ENCODE data around the gene RBFOX1.

RBFOX1 gene

DNA sequence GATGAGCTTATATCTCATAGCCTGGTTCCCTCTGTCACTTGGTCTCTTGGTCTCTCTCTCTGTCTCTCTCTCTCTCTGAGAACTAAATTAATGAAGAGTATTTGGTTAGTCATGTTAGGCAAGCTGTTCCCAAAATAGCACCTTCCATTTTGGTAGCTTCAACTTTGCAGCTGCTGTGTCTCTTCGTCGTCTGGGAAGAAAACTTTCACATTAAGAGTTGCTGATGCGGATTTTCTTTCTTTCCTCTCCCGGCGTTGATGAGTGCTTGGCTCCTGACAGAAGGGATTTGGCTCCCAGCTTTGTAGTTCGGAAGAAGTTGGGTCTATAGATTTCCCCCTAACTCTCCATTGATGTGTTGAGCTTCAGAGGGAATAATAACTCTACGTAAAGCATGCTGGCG lies at the start of gene RBFOX1:
Gene RBFOX1, plus strand, starts transcription at position 235 of the 400 bp plus-strand sequence.
- no peak for DNase-seq (ENCODE audit: low read depth in 1 of 2, low spot score in 1 of 2)

DNA sequence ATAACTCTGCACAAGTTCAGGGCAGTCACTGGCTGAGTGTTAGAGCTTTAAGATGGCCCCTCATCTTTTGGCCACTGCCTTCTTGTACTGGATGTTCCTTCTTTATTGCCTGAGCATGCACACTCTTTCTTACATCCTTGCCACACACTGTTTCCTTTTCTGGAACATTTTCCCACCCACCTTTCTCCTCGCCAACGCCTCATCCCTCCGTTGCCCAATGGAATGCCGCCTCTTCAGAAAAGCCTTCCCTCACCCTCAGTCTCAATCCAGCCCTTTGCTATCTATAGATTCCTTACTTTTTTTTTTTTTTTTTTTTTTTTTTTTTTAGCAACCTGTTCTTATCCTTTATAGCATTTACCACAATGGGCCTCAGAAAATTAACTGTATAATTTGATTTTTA lies 47.9 kb upstream of the RBFOX1 start:
- DNase-seq (ENCODE audit: low read depth in 1 of 2, low spot score in 1 of 2), result no peak

DNA sequence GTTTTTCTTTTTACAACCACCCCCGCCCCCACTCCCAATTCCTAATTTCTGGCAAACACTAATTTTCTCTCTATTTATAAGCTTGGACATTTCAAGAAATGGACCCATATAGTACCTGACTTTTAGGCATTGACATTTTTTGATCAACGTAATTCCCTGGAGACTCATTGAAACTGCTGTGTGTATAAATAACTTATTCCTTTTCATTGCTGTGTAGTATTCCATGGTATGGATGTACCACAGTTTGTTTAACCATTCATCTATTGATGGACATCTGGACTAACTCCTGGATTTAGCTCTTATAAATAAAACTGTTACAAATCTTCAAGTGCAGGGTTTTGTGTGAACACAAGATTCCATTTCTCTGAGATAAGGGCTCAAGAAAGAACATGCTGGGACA lies 47.1 kb upstream of the RBFOX1 start:
- no peak for DNase-seq (ENCODE audit: low read depth in 1 of 2, low spot score in 1 of 2)

DNA sequence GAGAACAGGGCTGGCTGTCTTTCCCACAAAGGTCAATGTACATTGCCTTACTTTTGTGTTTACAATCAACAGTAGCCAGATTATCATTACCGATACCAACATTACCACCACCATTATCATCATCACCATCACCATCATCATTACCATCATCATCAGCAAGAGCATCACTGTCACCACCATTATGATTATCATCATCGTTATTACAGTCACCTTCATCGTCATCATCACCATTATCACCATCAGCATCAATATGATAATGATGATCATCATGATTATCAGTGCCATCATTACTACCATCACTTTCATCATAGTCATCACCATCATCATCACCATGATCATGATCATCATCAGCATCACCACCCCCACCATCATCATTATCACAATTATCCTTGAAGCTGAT lies 43.3 kb upstream of the RBFOX1 start:
- no peak for DNase-seq (ENCODE audit: low read depth in 1 of 2, low spot score in 1 of 2)

DNA sequence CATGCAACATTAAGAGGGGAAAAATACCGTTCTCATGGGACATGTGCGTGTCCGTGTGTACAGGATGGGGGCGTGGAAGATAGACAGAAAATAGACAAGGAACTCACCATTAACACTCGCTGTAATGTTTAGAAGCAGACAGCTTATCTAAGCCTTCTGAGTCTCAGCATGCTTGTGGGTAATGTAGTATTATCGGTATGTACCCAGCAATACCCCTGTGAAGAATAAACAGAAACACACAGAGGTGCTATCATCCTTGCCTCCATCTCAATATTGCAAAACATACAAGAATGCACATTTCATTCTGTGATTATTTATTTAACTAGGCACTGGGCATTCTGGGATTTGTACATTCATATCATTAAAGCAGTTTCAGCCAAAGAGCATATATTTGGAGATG lies 42.0 kb upstream of the RBFOX1 start:
- no peak for DNase-seq (ENCODE audit: low read depth in 1 of 2, low spot score in 1 of 2)

DNA sequence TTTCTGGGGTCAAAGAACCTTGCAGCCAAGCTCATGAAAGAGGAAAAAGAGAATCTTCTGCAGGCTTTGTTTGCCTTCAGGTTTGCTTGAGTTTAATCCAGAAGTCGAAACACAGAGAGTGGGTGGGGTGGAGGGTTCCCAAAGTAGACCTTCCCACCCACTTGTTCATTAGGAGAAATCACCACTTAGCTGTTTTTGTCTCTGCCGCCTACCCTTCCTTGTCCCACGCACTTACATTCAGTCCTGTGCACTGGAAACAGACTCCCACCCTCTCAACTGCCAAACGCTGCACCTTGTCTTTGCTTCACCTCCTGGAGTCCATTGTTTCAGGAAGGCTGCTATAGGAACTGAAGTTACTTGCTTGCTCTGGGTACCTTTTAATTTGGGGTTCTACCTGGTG lies 38.6 kb upstream of the RBFOX1 start:
- DNase-seq (ENCODE audit: low read depth in 1 of 2, low spot score in 1 of 2), result no peak

DNA sequence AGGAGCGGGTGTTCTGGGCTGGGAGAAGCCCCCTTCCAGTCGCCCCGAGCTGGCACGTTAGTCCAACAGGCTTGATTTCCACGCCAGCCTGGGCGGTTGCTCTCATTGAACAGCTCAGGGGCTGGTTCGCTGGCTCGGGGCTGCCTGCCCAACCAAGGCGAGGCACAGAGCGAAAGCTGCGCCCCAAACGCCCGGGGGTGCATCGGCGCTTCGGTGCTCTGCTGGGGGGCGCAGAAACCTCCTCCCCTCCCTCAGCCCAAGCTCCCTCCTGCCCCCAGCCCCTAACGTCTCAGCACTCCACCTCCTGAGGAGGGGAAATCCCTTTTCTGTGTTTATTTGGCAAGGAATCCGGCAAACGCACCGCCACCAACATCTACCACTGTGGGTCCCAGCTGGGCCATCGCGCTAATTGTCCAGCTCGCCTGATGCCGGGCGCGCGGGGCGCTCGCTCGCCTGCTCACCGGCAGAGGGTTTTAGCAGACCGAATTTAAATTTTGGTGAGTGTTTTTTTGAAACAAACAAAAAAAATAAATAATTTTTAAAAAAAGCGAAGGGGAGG lies 29.5 kb upstream of the RBFOX1 start:
- DNase-seq (ENCODE audit: low read depth in 1 of 2, low spot score in 1 of 2), result no peak

DNA sequence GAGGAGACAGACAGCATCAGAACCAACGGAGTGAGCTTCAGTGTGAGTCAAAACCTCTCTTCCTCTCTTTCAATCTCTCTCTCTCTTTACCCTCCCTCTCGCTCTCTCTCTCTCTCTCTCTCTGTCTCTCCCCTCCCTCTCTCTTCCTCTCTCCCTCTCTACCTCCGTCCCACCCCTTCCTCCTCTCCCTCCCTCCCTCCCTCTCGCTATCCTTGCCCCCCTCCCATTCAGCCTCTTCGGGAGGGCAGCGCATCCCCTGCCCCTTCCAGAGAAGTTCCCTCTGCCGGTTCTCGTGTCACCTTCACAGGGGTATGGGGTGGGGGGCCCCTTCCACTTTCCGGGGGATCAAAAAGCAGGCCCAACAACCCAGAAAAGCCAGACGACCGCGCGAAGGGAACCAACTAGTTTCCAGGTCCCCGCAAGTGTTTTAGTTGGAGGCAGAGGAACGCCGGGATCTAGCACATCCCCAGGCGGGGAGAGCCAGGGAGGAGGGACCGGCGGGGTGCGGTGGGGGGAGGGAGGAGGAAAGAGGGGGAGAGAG lies 28.9 kb upstream of the RBFOX1 start:
- DNase-seq (ENCODE audit: low read depth in 1 of 2, low spot score in 1 of 2), result no peak

DNA sequence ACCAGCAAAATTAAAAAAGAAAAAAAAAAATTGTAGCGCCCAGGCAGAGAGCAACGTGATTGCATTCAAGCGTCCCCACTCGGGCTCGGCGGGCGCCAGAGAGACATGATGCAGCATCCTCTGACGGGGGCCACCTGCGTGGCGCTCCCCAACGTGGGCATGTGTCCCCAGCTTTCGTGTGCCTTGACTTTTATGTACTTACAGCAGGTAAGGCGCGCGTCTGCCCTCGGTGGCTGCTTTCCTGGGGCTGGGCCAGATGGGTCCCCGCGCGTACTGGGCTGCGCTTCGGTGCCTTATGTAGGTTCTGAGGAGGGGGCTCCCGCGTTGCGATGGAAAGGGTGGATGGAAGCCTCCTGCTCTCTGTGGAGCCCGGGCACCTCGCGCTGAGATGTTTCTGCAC lies 28.4 kb upstream of the RBFOX1 start:
- DNase-seq (ENCODE audit: low read depth in 1 of 2, low spot score in 1 of 2), result no peak

DNA sequence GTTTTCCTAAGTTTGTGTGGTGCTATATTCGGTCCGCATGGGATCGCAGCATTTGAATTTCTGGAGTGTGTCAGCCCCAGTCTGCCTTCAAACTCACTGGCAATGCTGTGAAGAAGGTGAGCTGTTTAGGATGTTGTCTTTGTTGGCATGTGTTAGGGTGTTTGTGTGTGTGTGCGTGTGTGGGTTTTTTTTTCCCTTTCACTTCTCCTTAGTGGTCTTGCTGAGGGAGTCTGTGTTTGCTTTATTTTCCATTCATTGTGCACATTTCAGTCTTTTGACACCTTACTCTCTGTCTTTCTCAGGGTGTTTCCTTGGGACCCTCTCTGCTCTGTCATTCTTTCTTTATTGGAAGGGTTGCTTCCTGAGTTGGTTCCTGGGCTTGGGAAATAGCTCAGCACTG lies 27.7 kb upstream of the RBFOX1 start:
- DNase-seq (ENCODE audit: low read depth in 1 of 2, low spot score in 1 of 2), result no peak

DNA sequence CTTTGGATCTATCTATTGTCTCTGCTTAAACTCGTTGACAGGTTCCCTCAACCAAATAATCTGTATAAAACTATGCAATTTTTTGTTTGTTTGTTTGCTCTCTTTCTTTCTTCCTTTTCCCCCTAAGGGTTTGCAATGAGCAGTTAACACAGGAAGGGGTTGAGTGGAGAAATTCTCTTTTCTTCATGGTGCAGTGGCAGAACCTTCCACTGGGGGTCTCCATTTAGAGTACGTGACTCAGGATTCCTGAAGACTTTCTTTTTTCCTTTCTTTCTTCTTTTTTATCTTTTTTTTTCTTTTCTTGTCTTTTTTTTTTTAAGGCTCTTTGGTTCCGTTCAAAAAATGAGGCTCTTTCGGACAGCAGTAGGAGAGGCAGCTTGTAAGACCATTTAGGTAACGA lies 19.5 kb upstream of the RBFOX1 start:
- DNase-seq (ENCODE audit: low read depth in 1 of 2, low spot score in 1 of 2), result no peak

DNA sequence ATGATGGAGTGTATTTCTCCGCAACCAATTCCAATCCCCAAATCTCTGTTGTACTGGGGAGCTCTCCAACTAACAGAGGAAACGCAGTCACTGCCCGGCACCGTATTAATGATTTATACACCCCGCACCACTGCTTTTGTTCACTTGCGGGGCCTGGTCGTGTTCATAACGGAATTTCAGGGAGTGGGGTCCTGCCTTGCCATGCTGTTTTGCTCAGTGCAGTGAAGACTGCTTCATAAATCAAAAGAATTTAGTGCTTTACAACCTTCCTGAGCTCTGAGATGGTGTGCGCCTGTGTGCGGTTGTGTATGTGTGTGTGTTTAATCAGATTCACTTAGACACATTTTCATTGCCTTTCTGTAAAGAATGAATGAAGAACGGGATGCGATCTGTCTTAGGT lies 18.5 kb upstream of the RBFOX1 start:
- no peak for DNase-seq (ENCODE audit: low read depth in 1 of 2, low spot score in 1 of 2)

DNA sequence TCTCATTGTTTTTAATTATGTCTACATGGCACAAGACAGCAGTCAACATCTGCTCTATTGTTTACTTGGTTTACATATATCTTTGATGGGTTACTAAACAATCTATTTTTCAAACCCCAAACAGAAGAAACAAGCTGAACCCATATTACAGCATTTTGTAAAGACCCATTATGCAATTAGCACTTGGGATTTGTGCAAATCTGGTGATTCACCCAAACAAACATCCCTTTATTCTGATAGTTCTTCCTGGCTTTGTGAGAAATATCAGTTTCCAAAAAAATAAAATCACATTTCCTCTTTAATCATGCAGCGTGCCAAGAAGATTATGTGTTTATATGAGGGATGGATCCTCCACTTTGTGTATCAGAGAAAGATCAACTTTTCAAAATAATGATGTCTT lies 16.8 kb upstream of the RBFOX1 start:
- no peak for DNase-seq (ENCODE audit: low read depth in 1 of 2, low spot score in 1 of 2)

DNA sequence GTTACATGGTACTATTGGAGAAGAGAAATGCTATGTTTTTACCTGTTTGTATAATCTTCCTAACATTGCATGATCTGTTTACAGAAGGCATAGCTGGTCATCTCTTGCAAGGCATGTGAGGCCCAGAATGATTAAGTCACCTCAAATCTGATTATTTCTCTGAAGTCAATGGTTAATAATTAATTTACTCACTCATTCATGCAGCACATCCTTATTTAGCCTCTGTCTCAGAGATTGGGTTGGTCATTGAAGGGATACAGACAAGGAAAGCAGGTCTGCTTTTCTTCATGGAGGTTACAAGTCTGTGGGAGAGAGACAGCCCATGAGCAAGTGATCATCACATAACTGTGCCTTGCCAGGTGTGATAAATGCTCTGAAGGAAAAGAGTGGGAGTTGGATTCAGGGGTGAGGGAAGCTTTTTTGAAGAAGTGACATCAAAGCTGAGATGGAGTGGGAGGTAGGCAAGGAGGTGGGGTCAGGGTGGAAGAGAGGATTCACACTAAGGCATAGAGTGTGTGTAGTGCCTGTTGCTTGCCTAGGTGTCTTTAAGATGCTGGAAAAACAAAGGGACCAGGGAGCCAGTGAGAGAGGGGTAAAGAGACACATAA lies 16.3 kb upstream of the RBFOX1 start:
- no peak for DNase-seq (ENCODE audit: low read depth in 1 of 2, low spot score in 1 of 2)

DNA sequence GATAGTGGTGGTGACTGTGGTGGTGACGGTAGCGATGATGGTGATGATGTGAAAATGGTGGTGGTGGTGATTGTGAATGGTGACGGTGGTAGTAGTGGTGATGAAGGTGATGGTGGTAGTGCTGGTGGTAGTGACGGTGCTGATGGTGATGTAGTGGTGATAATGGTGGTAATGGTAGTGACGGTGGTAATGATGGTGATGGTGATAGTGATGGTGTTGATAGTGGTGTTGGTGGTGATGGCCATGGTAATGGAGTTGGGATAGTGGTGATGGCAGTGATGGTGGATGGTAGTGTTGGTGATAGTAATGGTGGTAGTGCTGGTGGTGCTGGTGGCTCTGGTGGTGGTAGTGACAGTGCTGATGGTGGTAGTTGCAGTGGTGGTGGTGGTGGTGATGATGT lies 14.7 kb upstream of the RBFOX1 start:
- no peak for DNase-seq (ENCODE audit: low read depth in 1 of 2, low spot score in 1 of 2)

DNA sequence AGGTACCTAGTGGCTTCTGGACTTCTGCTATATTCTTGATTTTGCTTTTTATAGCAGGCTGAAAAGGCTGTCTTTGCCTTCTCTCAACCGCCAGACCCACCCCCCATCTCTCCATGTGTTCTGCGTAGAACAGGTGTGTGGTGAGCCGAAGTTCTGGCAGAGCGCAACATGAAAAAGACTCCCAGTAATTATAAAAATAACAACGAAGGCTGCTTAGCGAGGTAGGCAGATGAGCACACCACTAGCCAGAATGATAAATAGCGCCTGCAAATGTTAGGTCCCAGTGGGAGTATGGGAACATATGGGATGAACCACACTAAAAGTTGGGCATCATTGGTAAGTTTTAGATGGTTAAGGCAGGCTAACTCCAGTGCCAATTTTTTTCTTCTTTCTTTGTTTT lies 14.0 kb upstream of the RBFOX1 start:
- no peak for DNase-seq (ENCODE audit: low read depth in 1 of 2, low spot score in 1 of 2)

DNA sequence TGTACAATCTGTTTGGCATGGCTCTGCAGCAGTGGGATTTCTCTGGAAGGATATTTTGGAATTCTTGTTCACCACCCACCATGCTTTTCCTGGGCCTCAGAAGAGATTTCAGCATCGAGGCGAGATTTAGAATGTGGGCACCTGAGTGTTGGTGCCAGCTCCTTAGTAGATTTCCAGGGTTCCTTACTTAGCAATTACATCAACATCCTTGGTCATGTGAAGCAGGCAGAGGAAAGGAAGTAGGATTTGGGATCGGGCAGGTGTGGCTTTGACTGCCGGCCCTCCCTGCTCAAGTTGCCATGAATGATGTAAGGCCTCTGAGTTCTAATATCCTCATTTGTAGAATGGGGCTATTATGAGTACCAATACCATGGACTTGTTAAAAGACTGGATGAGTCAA lies 13.1 kb upstream of the RBFOX1 start:
- DNase-seq (ENCODE audit: low read depth in 1 of 2, low spot score in 1 of 2), result no peak

DNA sequence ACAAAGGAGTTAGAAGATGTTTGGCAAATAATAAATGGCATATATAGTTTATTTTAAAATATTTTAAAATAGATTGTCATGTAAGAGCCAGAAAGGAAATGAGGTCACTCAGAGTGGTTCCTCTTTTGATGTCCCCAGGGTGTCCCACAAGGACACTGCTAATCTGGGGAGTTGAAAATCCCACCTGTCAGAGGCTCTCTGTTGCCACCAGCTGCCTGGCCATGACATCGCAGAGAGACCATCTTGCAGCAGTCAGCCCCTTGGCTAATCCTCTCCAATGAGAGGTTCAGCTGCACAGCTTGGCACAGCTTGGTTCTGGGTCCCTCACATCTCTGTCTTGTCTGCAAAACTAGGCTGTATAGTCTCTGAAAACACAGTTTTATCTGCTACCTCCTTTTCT lies 11.0 kb upstream of the RBFOX1 start:
- no peak for DNase-seq (ENCODE audit: low read depth in 1 of 2, low spot score in 1 of 2)

DNA sequence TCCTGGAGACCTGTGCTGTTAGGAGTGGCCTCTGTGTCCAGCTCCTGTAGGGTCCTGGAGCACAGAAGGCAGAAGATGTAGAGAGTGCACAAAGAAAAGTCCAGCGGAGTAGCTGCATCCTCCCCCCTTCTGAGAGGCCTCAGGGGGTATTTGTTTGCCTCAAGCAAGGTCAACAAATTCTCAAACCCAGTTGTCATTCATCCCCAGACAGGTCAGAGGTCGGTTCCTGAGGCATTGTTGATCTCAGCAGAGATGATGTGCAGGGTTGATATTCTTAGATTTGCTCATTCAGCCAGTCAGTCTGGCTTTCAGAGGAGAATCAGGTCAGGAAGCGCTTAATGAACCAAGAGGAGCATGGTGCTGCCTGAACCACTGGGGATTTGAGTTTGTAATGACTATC lies 8.3 kb upstream of the RBFOX1 start:
- no peak for DNase-seq (ENCODE audit: low read depth in 1 of 2, low spot score in 1 of 2)

DNA sequence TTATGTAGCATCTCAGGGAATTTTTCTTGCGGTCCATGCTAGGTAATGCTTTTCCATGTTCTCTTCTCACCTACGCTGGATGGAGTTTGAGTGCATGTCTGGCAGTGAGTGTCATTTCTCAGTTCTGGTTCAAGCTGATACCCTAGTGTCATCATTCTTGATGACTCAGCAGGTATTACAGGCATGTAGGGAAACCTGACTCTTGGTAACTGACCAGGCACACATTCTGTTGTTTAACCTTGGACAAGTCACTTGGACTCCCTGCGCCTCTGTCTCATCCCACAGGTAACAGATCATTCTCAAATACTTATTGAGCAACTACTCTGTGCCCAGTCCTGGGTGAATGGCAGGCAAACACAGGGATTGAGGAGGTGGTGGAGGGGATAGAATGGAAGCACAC lies 6.8 kb upstream of the RBFOX1 start:
- DNase-seq (ENCODE audit: low read depth in 1 of 2, low spot score in 1 of 2), result no peak

DNA sequence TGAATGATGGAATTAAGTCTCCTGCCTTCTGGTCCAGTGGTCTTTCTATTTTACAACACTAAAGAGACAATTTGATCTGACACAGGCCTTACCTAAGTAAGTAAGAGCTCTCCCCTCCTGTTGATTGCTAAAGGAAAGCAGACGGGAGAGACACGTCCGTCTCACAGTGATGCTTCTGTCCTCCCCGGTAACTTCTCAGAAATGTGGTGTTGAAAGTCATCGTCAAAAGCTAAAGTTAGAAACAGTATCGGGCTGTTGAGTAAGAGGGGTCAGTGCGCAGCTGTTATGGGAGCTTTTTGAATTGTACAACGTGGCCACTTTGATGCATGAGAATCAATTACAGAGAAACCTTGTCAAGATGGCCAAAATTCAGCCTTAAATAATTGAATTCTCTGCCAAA lies 1.9 kb upstream of the RBFOX1 start:
- no peak for DNase-seq (ENCODE audit: low read depth in 1 of 2, low spot score in 1 of 2)

DNA sequence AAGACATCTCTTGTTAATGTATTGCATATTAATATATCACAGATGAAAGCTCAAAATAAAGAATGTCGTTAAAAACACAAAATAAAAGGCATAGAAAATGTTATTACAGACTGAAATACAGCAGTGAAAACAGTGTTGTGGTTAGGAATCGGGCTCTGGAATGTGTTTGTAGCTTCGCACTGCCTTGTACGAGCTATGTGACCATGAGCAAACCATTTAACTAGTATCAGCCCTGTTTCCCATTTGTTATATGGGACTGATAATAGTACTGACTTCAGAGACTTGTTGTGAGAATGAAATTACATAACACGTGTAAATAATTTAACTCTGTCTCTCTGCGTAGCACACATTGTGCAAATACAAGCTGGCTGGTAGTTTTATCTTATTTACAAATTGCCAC lies 648 bp upstream of the RBFOX1 start:
- no peak for DNase-seq (ENCODE audit: low read depth in 1 of 2, low spot score in 1 of 2)

DNA sequence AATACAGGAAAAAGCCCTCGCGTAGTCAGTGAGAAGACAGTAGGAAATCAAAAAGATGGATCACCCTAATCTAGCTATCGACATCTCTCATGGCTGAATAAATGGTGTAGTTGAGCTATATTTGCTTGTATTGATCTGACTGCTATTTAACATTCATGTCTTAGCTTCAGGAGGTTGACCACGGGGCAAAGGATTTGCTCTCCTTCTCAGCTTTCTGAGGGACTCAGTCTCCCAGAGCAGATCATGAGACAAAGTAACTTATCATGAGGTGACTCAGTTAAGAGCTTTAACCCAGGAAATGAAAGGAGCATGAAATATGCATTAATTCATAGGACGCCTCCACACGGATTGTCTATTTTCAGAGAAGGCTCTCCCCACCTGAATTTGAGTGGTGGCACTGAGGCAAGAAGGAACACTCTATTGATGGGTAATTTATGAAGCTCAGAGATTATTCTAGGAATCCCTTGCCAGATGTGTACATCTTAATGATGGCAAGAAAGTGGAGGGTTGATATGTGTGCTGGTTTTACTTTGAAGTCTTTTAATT lies 608 bp downstream of the RBFOX1 start:
- DNase-seq (ENCODE audit: low read depth in 1 of 2, low spot score in 1 of 2), result no peak

Data from activated T-helper 1 cell treated with anti-CD3 and anti-CD28 coated beads, Interleukin-2, amount 50 U/mL, for 16 hours (primary cell).